ENCODE measurements around the gene FBXO17. TPM values are rescaled to one million over a fixed set of nuclear protein-coding genes. Genes with fewer than 3 reads are reported as not detected.

FBXO17 gene
- total and polyA plus RNA-seq, 4 donors: 19.7 to 31.9 (median 23.4) TPM

GRCh38 chr19:38901683-38902082 lies 73.9 kb downstream of the FBXO17 start:
- Histone ChIP-seq H3K36me3 (ENCODE audit: control insufficient read depth in 4 of 4, insufficient read depth in 3 of 4, low read depth in 1 of 4, low read length in 3 of 4) (peaks cover 1 to 8% (median 5%) of the 10 kb centered on the region in 4 donors), H3K9ac (ENCODE audit: low read depth in 1 of 2, low read length in 2 of 2) (no peak overlapping the region), H3K4me3 (ENCODE audit: low read depth in 1 of 3, low read length in 3 of 3) (no peak overlapping the region), H3K27ac (ENCODE audit: low read depth in 1 of 2, low read length in 2 of 2) (no peak overlapping the region), H3K9me3 (ENCODE audit: control insufficient read depth in 4 of 4, low read length in 3 of 4) (peaks cover 0 to under 1% (median 0%) of the 10 kb centered on the region in 4 donors), H3K27me3 (ENCODE audit: control insufficient read depth in 4 of 4, insufficient read depth in 4 of 4, low read length in 3 of 4) (no peaks in the 10 kb centered on the region), H3K4me1 (ENCODE audit: control insufficient read depth in 4 of 4, insufficient read depth in 4 of 4, low read length in 3 of 4) (peaks cover 6 to 40% (median 17%) of the 10 kb centered on the region in 4 donors)
- TF ChIP-seq MAX (IDR thresholded peaks at IDR 0.05) (no peak), ATF3 (IDR thresholded peaks at IDR 0.05) (no peak), HNF4A (conservative IDR thresholded peaks at IDR 0.05) (no peak), RXRA (IDR thresholded peaks at IDR 0.05) (no peak), CTCF (IDR thresholded peaks at IDR 0.05; ENCODE audit: low read depth, low read length, missing input control) (no peak), GABPA (IDR thresholded peaks at IDR 0.05 in 1 of 2, conservative IDR thresholded peaks at IDR 0.05 in 1 of 2) (no peak)
- 96% methylated on average over 1 of the region's 1 CpG for WGBS
- no peak for DNase-seq (ENCODE audit: low spot score)

- no peak for DNase-seq (ENCODE audit: low spot score)
- H3K27me3 ChIP-seq (ENCODE audit: control insufficient read depth in 4 of 4, insufficient read depth in 4 of 4, low read length in 3 of 4): no peaks in the 10 kb centered on the region
- TF ChIP-seq GABPA (IDR thresholded peaks at IDR 0.05 in 1 of 2, conservative IDR thresholded peaks at IDR 0.05 in 1 of 2) (no peak), CTCF (IDR thresholded peaks at IDR 0.05; ENCODE audit: low read depth, low read length, missing input control) (no peak), REST (IDR thresholded peaks at IDR 0.05) (no peak), RXRA (IDR thresholded peaks at IDR 0.05) (peak in 1 of 2 donors; percentile 11), HNF4G (IDR thresholded peaks at IDR 0.05) (no peak), MAX (IDR thresholded peaks at IDR 0.05) (no peak), ATF3 (IDR thresholded peaks at IDR 0.05) (peak; percentile 72), ZBTB33 (IDR thresholded peaks at IDR 0.05) (no peak), HNF4A (conservative IDR thresholded peaks at IDR 0.05) (peak in 1 of 2 donors; percentile 14), JUND (IDR thresholded peaks at IDR 0.05) (peak in 1 of 2 donors; percentile 19), SP1 (IDR thresholded peaks at IDR 0.05) (no peak)
- 12% methylated on average over 3 of the region's 3 CpGs for WGBS
- peak overlapping the region; percentile 24 to 81 (median 80) for H3K4me3 ChIP-seq (ENCODE audit: low read depth in 1 of 3, low read length in 3 of 3)
- peak overlapping the region; percentile 83 to 91 for H3K9ac ChIP-seq (ENCODE audit: low read depth in 1 of 2, low read length in 2 of 2)
- no peaks in the 10 kb centered on the region for H3K9me3 ChIP-seq (ENCODE audit: control insufficient read depth in 4 of 4, low read length in 3 of 4)
- H3K4me1 ChIP-seq (ENCODE audit: control insufficient read depth in 4 of 4, insufficient read depth in 4 of 4, low read length in 3 of 4): peaks cover 6 to 40% (median 17%) of the 10 kb centered on the region in 4 donors
- peaks cover 0 to 6% (median 4%) of the 10 kb centered on the region in 4 donors for H3K36me3 ChIP-seq (ENCODE audit: control insufficient read depth in 4 of 4, insufficient read depth in 3 of 4, low read depth in 1 of 4, low read length in 3 of 4)
- peak overlapping the region; percentile 93 to 95 for H3K27ac ChIP-seq (ENCODE audit: low read depth in 1 of 2, low read length in 2 of 2)
Measured at GRCh38 chr19:38900743-38901190, 74.8 kb downstream of the FBXO17 start.
